ENCODE data around the gene PRDM11. TPM values are rescaled to one million over a fixed set of nuclear protein-coding genes. Genes with fewer than 3 reads are reported as not detected.

Gene PRDM11
- total RNA-seq, 1 experiment from 2014 or later = 8.3 TPM

DNA sequence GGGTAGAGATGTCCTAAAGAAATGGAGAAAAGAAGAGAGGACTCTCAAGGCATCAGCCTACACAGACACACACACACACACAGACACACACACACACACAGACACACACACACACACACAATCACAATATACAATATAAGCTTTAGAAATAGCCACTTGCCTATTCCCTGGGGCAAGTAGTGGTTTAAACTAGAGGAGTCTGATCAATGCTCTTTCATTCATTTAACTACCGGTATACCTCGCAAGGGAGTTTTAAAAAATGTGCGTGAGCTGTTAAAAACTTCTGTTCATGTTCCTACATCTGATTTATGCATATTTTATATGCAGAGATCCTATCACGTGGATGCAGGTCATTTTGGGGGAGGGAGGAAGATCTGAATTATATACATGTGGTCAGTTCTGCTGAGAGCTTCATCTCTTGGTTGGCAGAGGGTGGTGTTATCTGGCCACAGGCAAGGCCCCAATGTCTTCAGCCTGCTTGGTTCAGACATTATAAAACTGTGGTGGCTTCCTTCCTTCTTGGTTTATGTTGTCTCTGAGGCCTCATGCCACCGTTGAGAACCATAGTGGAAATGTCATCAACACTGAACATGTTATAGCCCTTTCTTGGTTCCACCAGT is 83.1 kb downstream of the PRDM11 start (continued):
- TF ChIP-seq, protein P1, sequence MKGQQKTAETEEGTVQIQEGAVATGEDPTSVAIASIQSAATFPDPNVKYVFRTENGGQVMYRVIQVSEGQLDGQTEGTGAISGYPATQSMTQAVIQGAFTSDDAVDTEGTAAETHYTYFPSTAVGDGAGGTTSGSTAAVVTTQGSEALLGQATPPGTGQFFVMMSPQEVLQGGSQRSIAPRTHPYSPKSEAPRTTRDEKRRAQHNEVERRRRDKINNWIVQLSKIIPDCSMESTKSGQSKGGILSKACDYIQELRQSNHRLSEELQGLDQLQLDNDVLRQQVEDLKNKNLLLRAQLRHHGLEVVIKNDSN (CRISPR knock-in tag; IDR thresholded peaks at IDR 0.05) = no peak
- TF ChIP-seq SMAD4 (CRISPR knock-in tag; IDR thresholded peaks at IDR 0.05) (no peak), OVOL2 (CRISPR knock-in tag; IDR thresholded peaks at IDR 0.05; ENCODE audit: borderline replicate concordance) (no peak)

GRCh38 chr11:45232341-45233080 is 86.1 kb downstream of the PRDM11 start:
- ATAC-seq = no peak
- Mint-ChIP-seq H3K27ac (no peak overlapping the region), H3K27me3 (ENCODE audit: low read depth) (peaks cover 8% of the 10 kb centered on the region), H3K9me3 (no peaks in the 10 kb centered on the region), H3K36me3 (no peaks in the 10 kb centered on the region), H3K4me1 (peaks cover 4% of the 10 kb centered on the region), H3K4me3 (no peak overlapping the region)
- POLR2A ChIA-PET = interaction anchor here (1.0 kb wide), 1 partner anchor 53 kb away, joined by 3 read pairs; no protein-coding TSS in a partner anchor
- no peak for TF ChIP-seq ZNF232 (CRISPR knock-in tag; IDR thresholded peaks at IDR 0.05)
- TF ChIP-seq CREM (CRISPR knock-in tag; IDR thresholded peaks at IDR 0.05) = no peak
- no peak for TF ChIP-seq ZNF138 (CRISPR knock-in tag; conservative IDR thresholded peaks at IDR 0.05)
- no peak for TF ChIP-seq TCF7 (CRISPR knock-in tag; IDR thresholded peaks at IDR 0.05; ENCODE audit: low read depth)
- TF ChIP-seq KAT7 (CRISPR knock-in tag; IDR thresholded peaks at IDR 0.05; ENCODE audit: borderline replicate concordance) = no peak
- no peak for TF ChIP-seq NFE2L1 (CRISPR knock-in tag; IDR thresholded peaks at IDR 0.05)
- TF ChIP-seq, protein P2, sequence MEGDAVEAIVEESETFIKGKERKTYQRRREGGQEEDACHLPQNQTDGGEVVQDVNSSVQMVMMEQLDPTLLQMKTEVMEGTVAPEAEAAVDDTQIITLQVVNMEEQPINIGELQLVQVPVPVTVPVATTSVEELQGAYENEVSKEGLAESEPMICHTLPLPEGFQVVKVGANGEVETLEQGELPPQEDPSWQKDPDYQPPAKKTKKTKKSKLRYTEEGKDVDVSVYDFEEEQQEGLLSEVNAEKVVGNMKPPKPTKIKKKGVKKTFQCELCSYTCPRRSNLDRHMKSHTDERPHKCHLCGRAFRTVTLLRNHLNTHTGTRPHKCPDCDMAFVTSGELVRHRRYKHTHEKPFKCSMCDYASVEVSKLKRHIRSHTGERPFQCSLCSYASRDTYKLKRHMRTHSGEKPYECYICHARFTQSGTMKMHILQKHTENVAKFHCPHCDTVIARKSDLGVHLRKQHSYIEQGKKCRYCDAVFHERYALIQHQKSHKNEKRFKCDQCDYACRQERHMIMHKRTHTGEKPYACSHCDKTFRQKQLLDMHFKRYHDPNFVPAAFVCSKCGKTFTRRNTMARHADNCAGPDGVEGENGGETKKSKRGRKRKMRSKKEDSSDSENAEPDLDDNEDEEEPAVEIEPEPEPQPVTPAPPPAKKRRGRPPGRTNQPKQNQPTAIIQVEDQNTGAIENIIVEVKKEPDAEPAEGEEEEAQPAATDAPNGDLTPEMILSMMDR (IDR thresholded peaks at IDR 0.05) = no peak
- TF ChIP-seq, protein P3, sequence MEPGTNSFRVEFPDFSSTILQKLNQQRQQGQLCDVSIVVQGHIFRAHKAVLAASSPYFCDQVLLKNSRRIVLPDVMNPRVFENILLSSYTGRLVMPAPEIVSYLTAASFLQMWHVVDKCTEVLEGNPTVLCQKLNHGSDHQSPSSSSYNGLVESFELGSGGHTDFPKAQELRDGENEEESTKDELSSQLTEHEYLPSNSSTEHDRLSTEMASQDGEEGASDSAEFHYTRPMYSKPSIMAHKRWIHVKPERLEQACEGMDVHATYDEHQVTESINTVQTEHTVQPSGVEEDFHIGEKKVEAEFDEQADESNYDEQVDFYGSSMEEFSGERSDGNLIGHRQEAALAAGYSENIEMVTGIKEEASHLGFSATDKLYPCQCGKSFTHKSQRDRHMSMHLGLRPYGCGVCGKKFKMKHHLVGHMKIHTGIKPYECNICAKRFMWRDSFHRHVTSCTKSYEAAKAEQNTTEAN (CRISPR knock-in tag; IDR thresholded peaks at IDR 0.05) = no peak
- no peak for TF ChIP-seq ZNF317 (CRISPR knock-in tag; IDR thresholded peaks at IDR 0.05; ENCODE audit: borderline replicate concordance, low read depth)
- TF ChIP-seq E2F5 (CRISPR knock-in tag; IDR thresholded peaks at IDR 0.05) = no peak
- no peak for TF ChIP-seq HMGA2 (CRISPR knock-in tag; IDR thresholded peaks at IDR 0.05)
- CTCF ChIA-PET = interaction anchor here (0.6 to 4.5 kb wide), 42 partner anchors 8 to 649 kb away, joined by 3 to 39 read pairs (median 4); partner anchors contain the start of gene SYT13
- DNase-seq (ENCODE audit: low spot score) = no peak

DNA sequence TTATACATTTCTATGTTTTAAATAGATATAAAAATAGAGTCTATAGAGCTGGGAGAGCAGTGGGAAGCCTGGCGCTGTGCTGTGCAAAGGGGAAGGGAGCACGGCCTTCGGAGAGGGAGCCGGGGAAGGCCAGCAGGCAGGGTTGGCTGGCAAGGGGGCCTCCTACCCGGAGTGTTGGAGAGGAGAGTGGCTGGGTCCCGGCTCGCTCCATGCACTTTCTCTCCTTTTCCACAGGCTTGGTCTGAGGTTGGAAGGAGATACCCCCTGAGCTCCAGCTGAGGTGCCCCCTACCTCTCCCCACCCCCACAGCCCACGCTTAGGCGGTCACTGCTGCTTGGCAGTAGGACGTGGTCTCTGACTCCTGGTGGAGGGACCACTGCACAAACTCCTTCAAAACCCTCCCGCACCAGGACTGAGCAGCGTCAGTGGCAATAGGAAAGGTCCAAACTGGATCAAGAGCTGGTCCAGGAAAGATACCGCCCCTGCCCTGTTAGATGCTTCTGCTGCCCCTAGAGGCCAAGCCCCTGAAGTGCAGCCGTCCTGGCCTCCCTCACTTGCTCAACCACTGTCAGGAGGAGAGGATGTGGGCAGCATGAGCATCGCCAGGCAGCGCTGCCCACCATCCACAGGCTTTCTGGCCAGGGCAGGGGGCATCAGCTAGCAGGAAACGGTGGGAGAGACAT is 86.8 kb downstream of the PRDM11 start:
- peaks cover 12% of the 10 kb centered on the region for H3K27me3 Mint-ChIP-seq (ENCODE audit: low read depth)
- peaks cover 4% of the 10 kb centered on the region for H3K4me1 Mint-ChIP-seq
- peak; percentile 93 for DNase-seq (ENCODE audit: low spot score)
- peak; percentile 94 for ATAC-seq
- TF ChIP-seq, protein P2 (IDR thresholded peaks at IDR 0.05) = peak; percentile 92
- TF ChIP-seq SP1 (CRISPR knock-in tag; conservative IDR thresholded peaks at IDR 0.05) = no peak
- no peaks in the 10 kb centered on the region for H3K9me3 Mint-ChIP-seq
- ChIA-PET POLR2A (interaction anchor here (1.0 kb wide), 1 partner anchor 52 kb away, joined by 3 read pairs; no protein-coding TSS in a partner anchor), CTCF (interaction anchor here (0.6 to 4.5 kb wide), 50 partner anchors 9 to 650 kb away, joined by 3 to 39 read pairs (median 4); partner anchors contain the start of gene SYT13)
- H3K36me3 Mint-ChIP-seq = no peaks in the 10 kb centered on the region
- H3K27ac Mint-ChIP-seq = no peak overlapping the region
- H3K4me3 Mint-ChIP-seq = no peak overlapping the region
